HFFc6 (cell line): Measurements from ENCODE around the gene RASA4B. TPM values are rescaled to one million over a fixed set of nuclear protein-coding genes. Genes with fewer than 3 reads are reported as not detected.

Experiments
- DNase-seq: peaks from one replicate; pipeline ENCODE4 v3.0.0-alpha.2; 2018
- H3K27ac Mint-ChIP-seq: 2 replicates; pipeline ENCODE4 v1.8.0; 2020; ENCODE audit warnings: mild to moderate bottlenecking, mixed read lengths
- H3K27me3 Mint-ChIP-seq: 2 replicates; pipeline ENCODE4 v1.8.0; 2021; ENCODE audit warnings: mild to moderate bottlenecking, moderate library complexity, mixed read lengths; ENCODE audit not compliant: insufficient read depth
- H3K36me3 Mint-ChIP-seq: 2 replicates; pipeline ENCODE4 v1.8.0; 2021; ENCODE audit warnings: low read depth, mixed read lengths
- H3K4me1 Mint-ChIP-seq: 2 replicates; pipeline ENCODE4 v1.8.0; 2020; ENCODE audit warnings: low read depth, mixed read lengths
- H3K4me3 Mint-ChIP-seq: 2 replicates; pipeline ENCODE4 v1.8.0; 2020; ENCODE audit warnings: mild to moderate bottlenecking, moderate library complexity, mixed read lengths
- H3K9me3 Mint-ChIP-seq: 2 replicates; pipeline ENCODE4 v1.8.0; 2020; ENCODE audit warnings: mild to moderate bottlenecking, mixed read lengths
- CTCF ChIP-seq: fragments of 200-600 bp; sonication (generic); IDR thresholded peaks from 2 replicates; pipeline ENCODE4 v1.5.0; 2021; ENCODE audit warnings: antibody characterized with exemption, mild to moderate bottlenecking
- total RNA-seq, 6 experiments: library from RNA; stranded (reverse); fragmentation: NEBNext Ultra II Directional; extraction: Animal tissue kit (Norgen Biotek cat#: 25700); gene quantifications; 2 replicates in 1 of 6; 3 replicates in 5 of 6; pipeline ENCODE4 v1.2.3, GENCODE V29; 2021

The RASA4B gene
- total RNA-seq, 6 experiments from 2014 or later, result 16.4 to 26.2 (median 20.2) TPM

- no peak for TF ChIP-seq CTCF
- H3K27me3 Mint-ChIP-seq, result peaks cover 9% of the 10 kb centered on the region
- H3K27ac Mint-ChIP-seq, result no peak overlapping the region
- no peaks in the 10 kb centered on the region for H3K9me3 Mint-ChIP-seq
- H3K36me3 Mint-ChIP-seq, result peaks cover 13% of the 10 kb centered on the region; the same call in 1 of the 2 replicates
- peaks cover 29% of the 10 kb centered on the region for H3K4me1 Mint-ChIP-seq
- no peak overlapping the region for H3K4me3 Mint-ChIP-seq
- DNase-seq, result no peak
These were observed 49.7 kb downstream of the RASA4B start for GRCh38 chr7:102467581-102468477.

GRCh38 chr7:102466097-102466496, 51.5 kb downstream of the RASA4B start:
- Mint-ChIP-seq H3K27ac (peak overlapping the region; percentile 24; the same call in 1 of the 2 replicates), H3K9me3 (no peaks in the 10 kb centered on the region), H3K27me3 (peaks cover 9% of the 10 kb centered on the region), H3K36me3 (peaks cover 13% of the 10 kb centered on the region; the same call in 1 of the 2 replicates), H3K4me1 (peaks cover 33% of the 10 kb centered on the region), H3K4me3 (peak overlapping the region; percentile 98)
- DNase-seq, result no peak
- no peak for TF ChIP-seq CTCF

- Mint-ChIP-seq H3K27ac (peak within 1 kb of the TSS; percentile 81), H3K27me3 (peaks cover 9% of the 10 kb centered on the region), H3K36me3 (peaks cover 13% of the 10 kb centered on the region; the same call in 1 of the 2 replicates), H3K4me1 (peaks cover 33% of the 10 kb centered on the region), H3K4me3 (peak within 1 kb of the TSS; percentile 98), H3K9me3 (no peaks in the 10 kb centered on the region)
- peak; percentile 87 for DNase-seq
- peak; percentile 47 for TF ChIP-seq CTCF
These were observed 52.8 kb downstream of the RASA4B start, which contains the start of the genes ALKBH4 and LRWD1 for GRCh38 chr7:102464577-102465280. Gene ALKBH4, minus strand, starts transcription at chr7:102464863. Its CDS starts 27 bp downstream, at chr7:102464836. Gene LRWD1, plus strand, starts transcription at chr7:102464984. Its CDS starts 97 bp downstream, at chr7:102465081.

- Mint-ChIP-seq H3K4me3 (peak overlapping the region; percentile 98), H3K4me1 (peaks cover 33% of the 10 kb centered on the region), H3K36me3 (peaks cover 13% of the 10 kb centered on the region; the same call in 1 of the 2 replicates), H3K27me3 (peaks cover 9% of the 10 kb centered on the region), H3K9me3 (no peaks in the 10 kb centered on the region), H3K27ac (peak overlapping the region; percentile 81)
- no peak for DNase-seq
- no peak for TF ChIP-seq CTCF
These were observed 53.6 kb downstream of the RASA4B start for GRCh38 chr7:102463841-102464576.

- peaks cover 8% of the 10 kb centered on the region; the same call in 1 of the 2 replicates for H3K36me3 Mint-ChIP-seq
- H3K9me3 Mint-ChIP-seq, result no peaks in the 10 kb centered on the region
These were observed 57.1 kb downstream of the RASA4B start for GRCh38 chr7:102460467-102460866.

More at GRCh38 chr7:102460467-102460866, 57.1 kb downstream of the RASA4B start:
- TF ChIP-seq CTCF, result no peak
- H3K27ac Mint-ChIP-seq, result no peak overlapping the region
- H3K4me1 Mint-ChIP-seq, result peaks cover 23% of the 10 kb centered on the region
- H3K27me3 Mint-ChIP-seq, result peaks cover 4% of the 10 kb centered on the region; the same call in 1 of the 2 replicates
- DNase-seq, result no peak
- H3K4me3 Mint-ChIP-seq, result no peak overlapping the region
